B cell (primary cell): ENCODE data around the gene SEMA4D. TPM values are rescaled to one million over a fixed set of nuclear protein-coding genes. Genes with fewer than 3 reads are reported as not detected.

Experiments used
- ATAC-seq: fragments of 200-7000 bp; cut with Tn5 transposase; one replicate; pipeline ENCODE4 v1.10.0; 2021; ENCODE audit warnings: low read depth, mild to moderate bottlenecking, moderate number of reproducible peaks, moderate library complexity
- CTCF ChIA-PET: fragments of 350-600 bp; sonication (Branson Sonifier 250); formaldehyde crosslinking; loops from one replicate; lab custom pipeline; 2021; ENCODE audit warnings: antibody characterized with exemption, inconsistent platforms; lab: Charles Lee
- POLR2A ChIA-PET: fragments of 350-600 bp; sonication (Branson Sonifier 250); formaldehyde crosslinking; loops from one replicate; lab custom pipeline; 2021; ENCODE audit warnings: antibody characterized with exemption; lab: Charles Lee
- DNase-seq: peaks from one replicate; pipeline ENCODE4 v3.0.0; 2013
- H2AFZ ChIP-seq: 2 replicates; pipeline ENCODE4 v1.6.1; 2012; ENCODE audit warnings: mild to moderate bottlenecking, low read depth, low read length; ENCODE audit not compliant: insufficient read depth, poor library complexity, severe bottlenecking
- H3K27ac ChIP-seq, 2 donors: 1 replicate in 1 of 2; 2 replicates in 1 of 2; pipeline ENCODE4 v1.5.1; 2012 to 2013; ENCODE audit warnings: low read length in 2 of 2, mild to moderate bottlenecking in 2 of 2, moderate library complexity in 1 of 2
- H3K27me3 ChIP-seq, 4 experiments: fragments of 200-600 bp in 1 of 4; sonication (generic) in 1 of 4; replicated peaks in 1 of 4; 1 replicate in 2 of 4; 2 replicates in 2 of 4; pipeline versions ENCODE4 v1.6.1 to v1.7.0; 2013 to 2016; ENCODE audit warnings: low read length in 3 of 4, mild to moderate bottlenecking in 2 of 4, mixed read lengths in 1 of 4, moderate library complexity in 1 of 4; ENCODE audit not compliant: insufficient read depth in 4 of 4, control insufficient read depth in 3 of 4; ENCODE audit errors: control extremely low read depth in 1 of 4
- H3K36me3 ChIP-seq, 2 experiments: replicated peaks in 1 of 2; 1 replicate in 1 of 2; 2 replicates in 1 of 2; pipeline versions ENCODE4 v1.6.1 to v1.7.1; 2013; ENCODE audit warnings: low read length in 1 of 2; ENCODE audit not compliant: insufficient read depth in 2 of 2, control insufficient read depth in 1 of 2; ENCODE audit errors: control extremely low read depth in 1 of 2, extremely low read depth in 1 of 2
- H3K4me1 ChIP-seq, 2 donors: fragments of 200-600 bp in 1 of 2; sonication (generic) in 1 of 2; 1 replicate in 1 of 2; 2 replicates in 1 of 2; pipeline versions ENCODE4 v1.5.1 to v1.6.1; 2013 to 2017; ENCODE audit warnings: low read length in 2 of 2; ENCODE audit not compliant: control insufficient read depth in 2 of 2, insufficient read depth in 2 of 2
- H3K4me2 ChIP-seq: replicated peaks from 2 replicates; pipeline ENCODE3; 2012; ENCODE audit warnings: mild to moderate bottlenecking, low read depth, low read length; ENCODE audit not compliant: poor library complexity, severe bottlenecking
- H3K4me3 ChIP-seq, 5 experiments: fragments of 200-600 bp in 1 of 5; sonication (generic) in 1 of 5; 1 replicate in 3 of 5; 2 replicates in 2 of 5; pipeline versions ENCODE4 v1.5.1 to v1.7.0; 2011 to 2016; ENCODE audit warnings: low read length in 4 of 5, mild to moderate bottlenecking in 4 of 5, low read depth in 2 of 5, control low read depth in 1 of 5, moderate library complexity in 1 of 5; ENCODE audit not compliant: insufficient read depth in 1 of 5; ENCODE audit errors: control extremely low read depth in 1 of 5, extremely low read depth in 1 of 5
- H3K79me2 ChIP-seq: fragments of 200-600 bp; sonication (generic); one replicate; pipeline ENCODE4 v1.6.0; 2016; ENCODE audit warnings: low read length; ENCODE audit not compliant: control insufficient read depth, insufficient read depth
- H3K9ac ChIP-seq: fragments of 200-600 bp; sonication (generic); 2 replicates; pipeline ENCODE4 v1.6.1; 2017; ENCODE audit warnings: mild to moderate bottlenecking, low read length, moderate library complexity
- H3K9me3 ChIP-seq, 3 donors: one replicate each; pipeline versions ENCODE4 v1.6.1 to v1.7.1; 2013; ENCODE audit warnings: low read length in 2 of 3; ENCODE audit not compliant: control insufficient read depth in 2 of 3, insufficient read depth in 1 of 3; ENCODE audit errors: control extremely low read depth in 1 of 3
- H4K20me1 ChIP-seq: 2 replicates; pipeline ENCODE4 v1.6.0; 2012; ENCODE audit warnings: mild to moderate bottlenecking, low read length; ENCODE audit not compliant: insufficient read depth, control insufficient read depth, poor library complexity, severe bottlenecking
- H3K27ac Mint-ChIP-seq: one replicate; pipeline ENCODE4 v1.8.0; 2021; ENCODE audit warnings: mixed read lengths
- H3K27me3 Mint-ChIP-seq: one replicate; pipeline ENCODE4 v1.8.0; 2021; ENCODE audit warnings: mixed read lengths
- H3K4me1 Mint-ChIP-seq: one replicate; pipeline ENCODE4 v1.8.0; 2021; ENCODE audit warnings: mixed read lengths
- H3K4me3 Mint-ChIP-seq: one replicate; pipeline ENCODE4 v1.8.0; 2021; ENCODE audit warnings: mixed read lengths
- H3K9me3 Mint-ChIP-seq: one replicate; pipeline ENCODE4 v1.8.0; 2022; ENCODE audit warnings: mixed read lengths; ENCODE audit not compliant: insufficient read depth
- CTCF ChIP-seq: fragments of 200-600 bp; IDR thresholded peaks from one replicate; pipeline ENCODE4 v1.8.0; 2022; ENCODE audit warnings: antibody characterized with exemption, mild to moderate bottlenecking
- EZH2 ChIP-seq: IDR thresholded peaks from 2 replicates; pipeline ENCODE4 v1.6.1; 2012; ENCODE audit warnings: borderline replicate concordance, low read depth, mild to moderate bottlenecking, moderate library complexity, low read length; ENCODE audit not compliant: insufficient read depth, poor library complexity, severe bottlenecking
- WGBS: methylation state at CpG from one replicate; pipeline ENCODE4 v1.1.5; 2013; ENCODE audit warnings: missing lambda C conversion rate; ENCODE audit not compliant: insufficient coverage; 5-methylcytosine and 5-hydroxymethylcytosine counted together
- intact Hi-C: fragments of 100-400 bp; cut with micrococcal nuclease; formaldehyde crosslinking; loops from one replicate; pipeline ENCODE4 v1.10.0; 2022
- polyA plus RNA-seq: library from polyadenylated mRNA; depleted of rRNA; stranded (reverse); fragments of >200 nt; gene quantifications from 2 replicates; pipeline ENCODE4 v1.2.3, GENCODE V29; 2012
- total RNA-seq, 2 donors: library from RNA; stranded (reverse); fragments of 120-200 nt in 1 of 2; gene quantifications; 1 replicate in 1 of 2; 2 replicates in 1 of 2; pipeline versions ENCODE4 v1.2.3 to v1.2.4, GENCODE V29; 2013 to 2022

SEMA4D gene
- total and polyA plus RNA-seq, 2 donors (not counting 1 experiment from before 2014, with no cell fraction given) = 53.6 to 231 TPM

- no peak overlapping the region for H3K27ac ChIP-seq
- Mint-ChIP-seq H3K27ac (peak overlapping the region; percentile 72), H3K9me3 (no peaks in the 10 kb centered on the region), H3K27me3 (no peaks in the 10 kb centered on the region), H3K4me1 (peaks cover 70% of the 10 kb centered on the region), H3K4me3 (peak overlapping the region; percentile 34)
- H2AFZ ChIP-seq = no peak overlapping the region
- H3K27me3 ChIP-seq = no peaks in the 10 kb centered on the region
- intact Hi-C loops = no loop called here
- 46% methylated on average over 4 of the region's 8 CpGs for WGBS
- H3K9ac ChIP-seq = no peak overlapping the region
- H3K79me2 ChIP-seq = peaks cover 90% of the 10 kb centered on the region
- ATAC-seq (no peak), DNase-seq (no peak)
- POLR2A ChIA-PET = no interaction called here
- H3K36me3 ChIP-seq = peaks cover 0 to 41% of the 10 kb centered on the region in 2 experiments
- H3K4me1 ChIP-seq = peaks cover 55 to 68% of the 10 kb centered on the region in 2 donors
- TF ChIP-seq EZH2 = no peak
- TF ChIP-seq CTCF = no peak
- CTCF ChIA-PET = interaction anchor here (0.9 to 1.8 kb wide), 4 partner anchors 9 to 35 kb away, joined by 3 to 7 read pairs (median 4); no protein-coding TSS in a partner anchor
- peak overlapping the region; percentile 68 for H3K4me2 ChIP-seq
- H4K20me1 ChIP-seq = peaks cover 99% of the 10 kb centered on the region
- H3K4me3 ChIP-seq = no peak overlapping the region
- H3K9me3 ChIP-seq = peaks cover 0 to 10% (median 5%) of the 10 kb centered on the region in 3 donors
These were observed 87.9 kb downstream of the SEMA4D start for GRCh38 chr9:89410022-89410421.

- Histone ChIP-seq H3K79me2 (peaks cover 86% of the 10 kb centered on the region), H3K9me3 (peaks cover 0 to 10% (median 5%) of the 10 kb centered on the region in 3 donors), H2AFZ (no peak overlapping the region), H3K36me3 (peaks cover 0 to 40% of the 10 kb centered on the region in 2 experiments), H3K27me3 (no peaks in the 10 kb centered on the region), H3K4me1 (peaks cover 57 to 74% of the 10 kb centered on the region in 2 donors), H3K9ac (peak overlapping the region; percentile 15), H4K20me1 (peaks cover 95% of the 10 kb centered on the region), H3K4me2 (peak overlapping the region; percentile 68), H3K27ac (peak overlapping the region in 1 of 2 donors; percentile 37), H3K4me3 (no peak overlapping the region)
- ChIA-PET POLR2A (interaction anchor here (0.7 to 1.3 kb wide), 4 partner anchors 9 to 65 kb away, joined by 3 to 12 read pairs (median 3); no protein-coding TSS in a partner anchor), CTCF (interaction anchor here (1.4 to 4.6 kb wide), 4 partner anchors 8 to 140 kb away, joined by 3 to 27 read pairs (median 9); no protein-coding TSS in a partner anchor)
- intact Hi-C loops = loop anchor here (1.0 to 2.0 kb wide), 3 partner anchors 9 to 17 kb away; no protein-coding TSS in a partner anchor
- 17% methylated on average over 1 of the region's 4 CpGs for WGBS
- Mint-ChIP-seq H3K27ac (peak overlapping the region; percentile 80), H3K4me3 (peak overlapping the region; percentile 81), H3K9me3 (no peaks in the 10 kb centered on the region), H3K4me1 (peaks cover 75% of the 10 kb centered on the region), H3K27me3 (no peaks in the 10 kb centered on the region)
- TF ChIP-seq EZH2 (no peak), CTCF (no peak)
- DNase-seq (no peak), ATAC-seq (no peak)
These were observed 88.4 kb downstream of the SEMA4D start for GRCh38 chr9:89409466-89409865.
